Measurements from ENCODE around the gene MLIP. TPM values are rescaled to one million over a fixed set of nuclear protein-coding genes. Genes with fewer than 3 reads are reported as not detected.

The MLIP gene
- total RNA-seq, 2 donors from 2014 or later = 2.1 to 2.7 TPM

GRCh38 chr6:54299542-54300269 is 188.5 kb downstream of the MLIP start:
- ATAC-seq (no peak), DNase-seq (no peak)
- intact Hi-C loops (cut with DNase I, micrococcal nuclease) = no loop called here

- no peak for DNase-seq
Observed at GRCh38 chr6:54301770-54302169, 190.5 kb downstream of the MLIP start.

DNA sequence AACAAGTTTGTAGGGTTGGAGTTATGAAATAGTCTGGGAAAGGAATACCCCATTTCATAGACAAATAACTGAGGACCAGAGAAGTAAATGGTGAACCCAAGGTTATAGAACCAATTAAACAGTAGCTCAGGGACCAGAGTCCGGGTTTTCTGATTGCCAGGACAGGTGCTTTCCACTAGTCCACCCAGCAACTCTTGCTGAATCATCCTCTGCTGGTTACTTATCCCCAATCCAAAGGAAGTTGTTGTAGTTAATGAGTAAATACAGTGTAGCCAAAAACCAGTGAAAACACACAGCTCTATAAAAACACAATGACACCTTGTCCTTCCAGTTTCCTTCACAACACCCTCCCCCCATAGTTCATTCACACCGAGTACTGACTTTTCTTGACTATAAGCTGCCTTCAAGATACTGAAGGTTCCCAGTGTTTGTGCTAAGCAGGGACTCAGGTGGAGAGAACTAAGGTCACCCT is 196.2 kb downstream of the MLIP start:
- ATAC-seq = peak; percentile 92
- intact Hi-C loops (cut with DNase I, micrococcal nuclease) = no loop called here
- peak; percentile 40 to 78 for DNase-seq

More at GRCh38 chr6:54301770-54302169, 190.5 kb downstream of the MLIP start:
- intact Hi-C loops (cut with DNase I, micrococcal nuclease) = no loop called here
- ATAC-seq = no peak

DNA sequence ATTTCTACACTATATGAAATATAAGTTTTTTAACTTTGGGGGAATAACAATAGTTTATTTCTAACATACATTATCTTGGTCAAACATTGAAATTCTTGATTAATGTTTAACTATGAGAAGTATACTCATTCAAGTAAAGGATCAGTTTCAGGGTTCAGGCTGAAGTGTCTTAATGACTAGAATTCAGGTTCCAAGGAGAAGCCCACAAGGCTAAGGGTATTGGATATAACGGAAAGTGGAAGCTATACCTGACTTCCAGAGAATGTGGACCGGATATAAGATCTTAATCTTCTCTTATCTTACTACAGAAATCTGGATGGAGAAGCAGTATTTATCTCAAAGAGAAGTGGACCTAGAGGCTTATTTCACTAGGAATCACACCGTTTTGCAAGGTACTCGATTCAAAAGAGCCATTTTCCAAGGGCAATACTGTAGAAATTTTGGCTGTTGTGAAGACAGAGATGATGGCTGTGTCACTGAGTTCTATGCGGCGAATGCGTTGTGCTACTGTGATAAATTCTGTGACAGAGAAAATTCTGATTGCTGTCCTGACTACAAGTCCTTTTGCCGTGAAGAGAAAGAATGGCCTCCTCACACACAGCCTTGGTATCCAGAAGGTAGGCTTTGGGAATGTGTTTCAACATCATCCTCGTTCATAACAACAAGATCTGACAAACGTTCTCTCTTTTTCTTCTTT is 197.2 kb downstream of the MLIP start, which contains the start of gene TINAG:
Gene TINAG, plus strand, starts transcription at position 153 of the 697 bp plus-strand sequence. Its CDS starts 110 bp downstream, at position 263.
- DNase-seq (no peak), ATAC-seq (peak; percentile 31)
- intact Hi-C loops (cut with DNase I, micrococcal nuclease) = no loop called here

DNA sequence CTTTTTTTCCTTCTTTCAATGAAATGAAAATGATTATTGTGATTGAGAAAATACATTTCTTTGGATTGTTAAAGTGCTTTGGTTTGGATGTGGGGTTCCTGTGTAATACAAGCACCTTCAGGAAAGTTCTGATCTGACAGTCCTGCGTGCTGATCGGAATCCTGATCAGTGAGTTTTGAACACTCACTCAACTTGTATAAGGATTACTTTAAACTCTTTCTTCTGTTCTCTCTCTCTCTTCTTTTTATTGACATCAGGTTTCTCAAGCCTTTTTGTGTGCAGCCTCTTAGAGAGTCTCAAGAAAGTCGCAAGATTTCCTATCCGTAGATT is 197.7 kb downstream of the MLIP start:
- DNase-seq = no peak
- intact Hi-C loops (cut with DNase I, micrococcal nuclease) = no loop called here

DNA sequence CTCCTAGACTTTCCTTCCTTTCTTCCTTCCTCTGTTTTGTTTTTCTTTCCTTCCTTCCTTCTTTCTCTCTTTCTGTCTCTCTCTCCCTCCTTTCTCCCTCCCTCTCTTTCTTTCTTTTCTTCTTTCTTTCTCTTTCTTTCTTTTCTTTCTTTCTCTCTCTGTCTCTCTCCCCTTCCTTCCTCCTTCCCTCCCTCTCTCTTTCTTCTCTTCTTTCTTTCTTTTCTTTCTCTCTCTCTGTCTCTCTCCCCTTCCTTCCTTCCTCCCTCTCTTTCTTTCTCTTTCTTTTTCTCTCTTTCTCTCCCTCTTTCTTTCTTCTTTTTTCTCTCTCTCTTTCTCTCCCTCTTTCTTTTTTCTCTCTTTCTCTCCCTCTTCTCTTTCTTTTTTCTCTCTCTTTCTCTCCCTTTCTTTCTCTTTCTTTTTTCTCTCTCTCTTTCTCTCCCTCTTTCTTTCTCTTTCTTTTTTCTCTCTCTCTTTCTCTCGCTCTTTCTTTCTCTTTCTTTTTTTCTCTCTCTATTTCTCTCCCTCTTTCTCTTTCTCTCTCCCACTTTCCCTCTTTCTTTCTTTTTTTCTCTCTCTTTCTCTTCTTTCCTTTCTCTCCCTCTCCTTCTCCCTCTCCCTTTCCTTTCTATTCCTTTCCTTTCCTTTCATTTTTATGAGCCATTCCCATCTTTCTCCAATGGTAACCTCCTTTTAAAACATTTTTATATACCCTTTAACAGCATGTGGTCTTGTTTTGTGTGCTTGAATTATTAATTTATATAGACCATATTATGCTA is 199.3 kb downstream of the MLIP start:
- intact Hi-C loops (cut with DNase I, micrococcal nuclease) = no loop called here
- no peak for DNase-seq
- no peak for ATAC-seq

More for the DNA sequence above, 197.7 kb downstream of the MLIP start:
- ATAC-seq = no peak

DNA sequence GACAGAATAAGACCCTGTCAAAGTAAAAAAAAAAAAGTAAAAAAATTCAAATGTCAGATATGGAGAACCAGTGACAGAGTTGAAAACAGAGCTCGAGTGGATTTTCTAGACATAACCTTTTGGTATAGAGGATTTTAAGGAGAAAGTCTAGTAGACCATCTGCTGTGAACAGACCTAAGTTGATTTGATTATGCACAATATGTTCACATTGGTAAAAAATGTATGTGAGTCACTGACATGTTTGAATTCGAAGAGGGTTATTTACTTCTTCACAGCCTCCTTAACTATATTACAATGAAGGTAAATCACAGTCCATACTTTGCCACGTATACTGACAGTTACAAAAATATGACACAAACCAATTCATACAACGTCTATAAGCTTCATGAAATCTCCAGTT is 204.4 kb downstream of the MLIP start:
- ATAC-seq (no peak), DNase-seq (no peak)
- intact Hi-C loops (cut with DNase I, micrococcal nuclease) = no loop called here

Other genes starting within 250 kb of the MLIP start
- 10 to 100 TPM; 41.6 to 48.0 TPM for gene TINAG, start 197.0 kb downstream of the MLIP start, total RNA-seq